Heart left ventricle (tissue), 16 donors: ENCODE measurements around the gene LBP. TPM values are rescaled to one million over a fixed set of nuclear protein-coding genes. Genes with fewer than 3 reads are reported as not detected.
A peak's percentile ranks its signal among the peaks of the same experiment; 100 is the strongest.

ENCODE experiments used
- ATAC-seq, 4 donors: fragments of 200-7000 bp; cut with Tn5 transposase; one replicate each; pipeline ENCODE4 v1.9.1; 2020 to 2022; ENCODE audit warnings: moderate library complexity in 4 of 4, mild to moderate bottlenecking in 3 of 4, moderate number of reproducible peaks in 1 of 4
- DNase-seq, 5 donors: peaks; one replicate each; pipeline ENCODE4 v3.0.0-alpha.2; 2020
- H3K27ac ChIP-seq, 12 donors: fragments of 200-600 bp; sonication (generic) in 4 of 12; one replicate each; pipeline versions ENCODE4 v1.5.0 to v1.8.0; 2016 to 2022; ENCODE audit warnings: mild to moderate bottlenecking in 2 of 12
- H3K27me3 ChIP-seq, 9 donors: fragments of 200-600 bp; sonication (generic) in 2 of 9; one replicate each; pipeline versions ENCODE4 v1.5.1 to v1.8.0; 2016 to 2022; ENCODE audit warnings: mild to moderate bottlenecking in 3 of 9
- H3K36me3 ChIP-seq, 9 donors: fragments of 200-600 bp; sonication (generic) in 2 of 9; one replicate each; pipeline versions ENCODE4 v1.5.0 to v1.8.0; 2018 to 2022; ENCODE audit warnings: mild to moderate bottlenecking in 2 of 9
- H3K4me1 ChIP-seq, 12 donors: fragments of 200-600 bp; sonication (generic) in 4 of 12; one replicate each; pipeline versions ENCODE4 v1.5.0 to v1.8.0; 2016 to 2022; ENCODE audit warnings: mild to moderate bottlenecking in 3 of 12
- H3K4me3 ChIP-seq, 12 donors: fragments of 200-600 bp; sonication (generic) in 4 of 12; one replicate each; pipeline versions ENCODE4 v1.5.0 to v1.8.0; 2017 to 2022; ENCODE audit warnings: mild to moderate bottlenecking in 9 of 12, moderate library complexity in 4 of 12
- H3K9me3 ChIP-seq, 12 donors: fragments of 200-600 bp; sonication (generic) in 4 of 12; one replicate each; pipeline versions ENCODE4 v1.5.0 to v1.8.0; 2016 to 2022; ENCODE audit warnings: mild to moderate bottlenecking in 1 of 12
- POLR2A ChIP-seq, 2 donors: fragments of 450-650 bp; IDR thresholded peaks; one replicate each; pipeline ENCODE4 v1.6.1; 2017; ENCODE audit warnings: antibody characterized with exemption in 2 of 2, mild to moderate bottlenecking in 2 of 2, moderate library complexity in 2 of 2
- WGBS, 4 donors: extraction: QIAGEN DNeasy Blood & Tissue Kit in 2 of 4; methylation state at CpG; one replicate each; pipeline versions ENCODE4 v1.1.5 to v1.1.7; 2013 to 2018; 5-methylcytosine and 5-hydroxymethylcytosine counted together
- intact Hi-C, 10 donors: fragments of 100-400 bp; cut with DNase I; formaldehyde crosslinking; loops; one replicate each; pipeline versions ENCODE4 v1.11.1 to v1.14.2; 2022
- polyA plus RNA-seq, 2 donors: library from polyadenylated mRNA; stranded (reverse); fragments of 200-250 nt; gene quantifications; one replicate each; pipeline ENCODE4 v1.2.3, GENCODE V29; 2013
- total RNA-seq, 9 donors: library from RNA; depleted of rRNA in 2 of 9; stranded (reverse); fragments of >200 nt in 2 of 9; fragmentation: NEBNext Ultra II Directional in 3 of 9; extraction: Animal tissue kit (Norgen Biotek cat#: 25700) in 3 of 9; gene quantifications; one replicate each; pipeline versions ENCODE4 v1.1.0 to v1.2.4, GENCODE V29; 2016 to 2023
- TF ChIP-seq, protein P1 (sequence below), 12 donors: fragments of 200-600 bp; sonication (generic) in 4 of 12; IDR thresholded peaks; one replicate each; pipeline versions ENCODE4 v1.5.0 to v1.8.0; 2018 to 2022; ENCODE audit warnings: antibody characterized with exemption in 12 of 12, mild to moderate bottlenecking in 5 of 12
- donor health status: ischemic (EF 13 %, LVEDD 7.1; RV severe dilation, severe dysfunction).
- donor health status: healthy with polysubstance abuse.
- donor health status: DM: no; HTN: yes; CAD: no.
- donor health status: DM: no; HTN: no; CAD: no.
- donor health status: ischemic (EF 25% LVEDD 6.9; RV normal size, moderate dysfunction).
- donor health status: ischemic (EF 25% LVEDD 5.7; RV mildly dilated, moderate dysfunction).
- donor health status: healthy.
- donor health status: DM: yes; HTN: yes; CAD: no.
- donor health status: ischemic (EF 35%, LVEDD 5.7; RV mildly dilated, moderate dysfunction).
- donor health status: nonischemic (EF 11% LVEDD 7.7; RV severe dilation, severe dysfunction).
- donor health status: DM: yes; HTN: yes; CAD: no.
- donor health status: PGD.
- donor health status: ischemic (EF 29% LVEDD 5.4; RV normal size, mild dysfunction).
- donor health status: nonischemic (EF 23%, LVEDD 6.1; RV moderate dilation, normal function).

The LBP gene
- total and polyA plus RNA-seq, 11 donors = 0.15 to 1.2 (median 0.39) TPM; not detected in 5

DNA sequence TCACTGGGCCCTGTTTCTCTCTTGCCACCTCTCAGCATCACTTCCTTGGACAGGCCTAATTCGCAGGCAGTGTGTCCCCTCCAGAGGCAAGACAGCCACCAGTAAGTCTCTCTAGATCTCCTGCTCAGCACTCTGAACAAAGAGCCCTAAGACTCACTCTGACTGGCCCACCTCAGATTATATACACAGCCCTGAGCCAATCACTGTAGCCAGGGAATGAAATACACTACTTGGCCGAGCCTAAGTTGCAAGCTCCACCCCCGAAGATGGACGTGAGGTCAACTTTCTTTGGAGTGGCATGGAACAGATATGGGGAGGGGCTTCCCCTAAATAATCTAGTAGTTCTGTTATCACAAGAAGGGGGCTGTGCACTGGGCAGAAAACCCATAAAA is 38.2 kb upstream of the LBP start:
- DNase-seq (no peak), ATAC-seq (no peak)
- H3K36me3 ChIP-seq = no peaks in the 10 kb centered on the region
- TF ChIP-seq POLR2A (IDR thresholded peaks at IDR 0.05) = no peak
- TF ChIP-seq, protein P1, sequence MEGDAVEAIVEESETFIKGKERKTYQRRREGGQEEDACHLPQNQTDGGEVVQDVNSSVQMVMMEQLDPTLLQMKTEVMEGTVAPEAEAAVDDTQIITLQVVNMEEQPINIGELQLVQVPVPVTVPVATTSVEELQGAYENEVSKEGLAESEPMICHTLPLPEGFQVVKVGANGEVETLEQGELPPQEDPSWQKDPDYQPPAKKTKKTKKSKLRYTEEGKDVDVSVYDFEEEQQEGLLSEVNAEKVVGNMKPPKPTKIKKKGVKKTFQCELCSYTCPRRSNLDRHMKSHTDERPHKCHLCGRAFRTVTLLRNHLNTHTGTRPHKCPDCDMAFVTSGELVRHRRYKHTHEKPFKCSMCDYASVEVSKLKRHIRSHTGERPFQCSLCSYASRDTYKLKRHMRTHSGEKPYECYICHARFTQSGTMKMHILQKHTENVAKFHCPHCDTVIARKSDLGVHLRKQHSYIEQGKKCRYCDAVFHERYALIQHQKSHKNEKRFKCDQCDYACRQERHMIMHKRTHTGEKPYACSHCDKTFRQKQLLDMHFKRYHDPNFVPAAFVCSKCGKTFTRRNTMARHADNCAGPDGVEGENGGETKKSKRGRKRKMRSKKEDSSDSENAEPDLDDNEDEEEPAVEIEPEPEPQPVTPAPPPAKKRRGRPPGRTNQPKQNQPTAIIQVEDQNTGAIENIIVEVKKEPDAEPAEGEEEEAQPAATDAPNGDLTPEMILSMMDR (IDR thresholded peaks at IDR 0.05) = no peak
- H3K4me1 ChIP-seq = peaks cover 0 to 32% (median 0%) of the 10 kb centered on the region in 12 donors
- H3K9me3 ChIP-seq = peaks cover 0 to 7% (median 0%) of the 10 kb centered on the region in 12 donors
- peaks cover 0 to 22% (median 0%) of the 10 kb centered on the region in 9 donors for H3K27me3 ChIP-seq
- H3K27ac ChIP-seq = no peak overlapping the region
- WGBS, 4 donors = 55 to 61% (median 58%) methylated on average over 4 of the region's 4 CpGs
- H3K4me3 ChIP-seq = no peak overlapping the region
- intact Hi-C loops = no loop called here

DNA sequence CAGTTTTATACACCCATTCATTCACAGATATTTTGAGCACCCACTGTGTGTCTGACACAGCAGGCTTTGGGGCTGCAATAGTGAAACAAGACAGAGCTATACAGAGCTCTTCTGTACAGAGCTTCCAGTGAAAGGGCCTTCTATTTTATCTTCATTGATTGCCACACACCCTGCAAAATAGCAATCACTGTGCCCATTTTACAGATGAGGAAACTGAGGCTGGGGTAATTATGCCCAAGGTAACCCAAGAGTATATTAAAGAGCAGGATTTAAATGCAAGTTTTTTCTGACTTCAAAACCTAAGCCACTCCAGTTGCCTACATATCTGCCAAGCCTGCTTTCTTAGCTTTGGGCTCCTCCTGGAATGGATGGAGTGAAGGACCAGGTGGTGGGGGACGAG is 37.8 kb upstream of the LBP start:
- H3K4me3 ChIP-seq = no peak overlapping the region
- peaks cover 0 to 18% (median 0%) of the 10 kb centered on the region in 9 donors for H3K27me3 ChIP-seq
- H3K36me3 ChIP-seq = no peaks in the 10 kb centered on the region
- H3K9me3 ChIP-seq = peaks cover 0 to 7% (median 0%) of the 10 kb centered on the region in 12 donors
- WGBS, 4 donors = 41 to 91% (median 65%) methylated on average over 1 of the region's 1 CpG
- no peak for DNase-seq
- H3K4me1 ChIP-seq = peaks cover 0 to 28% (median 0%) of the 10 kb centered on the region in 12 donors
- TF ChIP-seq, protein P1 (IDR thresholded peaks at IDR 0.05) = no peak
- no peak for TF ChIP-seq POLR2A (IDR thresholded peaks at IDR 0.05)
- intact Hi-C loops = no loop called here
- H3K27ac ChIP-seq = no peak overlapping the region
- ATAC-seq = no peak

DNA sequence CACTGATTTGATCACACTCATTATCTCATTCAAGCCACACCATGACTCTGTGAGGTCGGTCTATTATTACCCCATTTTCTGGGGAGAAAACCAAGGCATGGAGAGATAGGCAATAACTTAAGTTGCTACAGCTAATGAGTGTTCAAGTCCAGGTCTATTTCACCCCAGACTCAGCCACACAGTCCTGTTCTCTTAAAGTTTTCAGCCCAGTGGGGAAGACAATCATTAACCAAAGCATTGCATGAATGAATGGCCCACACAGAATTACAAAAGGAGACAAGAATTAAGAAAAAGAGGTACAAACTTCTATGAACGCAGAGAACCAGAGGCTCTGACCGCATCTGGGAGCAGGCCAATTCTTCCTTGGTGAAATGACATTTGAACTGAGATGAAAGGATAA is 35.2 kb upstream of the LBP start:
- WGBS, 4 donors = 88 to 92% (median 91%) methylated on average over 3 of the region's 3 CpGs
- Histone ChIP-seq H3K4me3 (no peak overlapping the region), H3K4me1 (peaks cover 0 to 13% (median 0%) of the 10 kb centered on the region in 12 donors), H3K9me3 (peaks cover 0 to 7% (median 0%) of the 10 kb centered on the region in 12 donors), H3K36me3 (no peaks in the 10 kb centered on the region), H3K27ac (no peak overlapping the region), H3K27me3 (peaks cover 0 to 6% (median 0%) of the 10 kb centered on the region in 9 donors)
- intact Hi-C loops = loop anchor here in 1 of 10 donors (10.0 kb wide), 1 partner anchor 256 kb away; no protein-coding TSS in a partner anchor
- no peak for DNase-seq
- ATAC-seq = no peak
- no peak for TF ChIP-seq POLR2A (IDR thresholded peaks at IDR 0.05)
- TF ChIP-seq, protein P1 (IDR thresholded peaks at IDR 0.05) = no peak

DNA sequence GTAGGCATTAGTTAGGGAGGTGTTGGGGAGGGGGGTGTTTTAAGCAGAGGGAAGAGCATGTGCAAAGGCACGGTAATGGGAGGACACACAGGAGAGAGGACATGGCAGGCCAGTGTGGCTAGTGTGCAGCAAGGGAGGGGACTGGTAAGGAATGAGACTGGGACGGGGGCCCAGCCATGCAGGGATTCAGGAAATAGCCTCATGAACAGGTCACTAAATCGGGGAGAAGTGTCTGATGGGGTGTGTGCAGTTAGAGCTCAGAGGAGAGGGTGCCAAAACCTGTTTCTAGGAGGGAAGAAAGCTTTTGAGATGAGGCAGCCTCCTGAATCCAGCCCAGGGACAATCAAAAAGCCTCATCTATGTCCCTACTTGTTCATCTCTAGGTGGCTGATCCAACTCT is 34.8 kb upstream of the LBP start:
- H3K4me3 ChIP-seq = no peak overlapping the region
- 45 to 58% (median 48%) methylated on average over 3 of the region's 3 CpGs for WGBS, 4 donors
- peaks cover 0 to 7% (median 0%) of the 10 kb centered on the region in 12 donors for H3K9me3 ChIP-seq
- no peak for DNase-seq
- no peak for TF ChIP-seq POLR2A (IDR thresholded peaks at IDR 0.05)
- TF ChIP-seq, protein P1 (IDR thresholded peaks at IDR 0.05) = no peak
- peak in 1 of 4 donors; percentile 20 for ATAC-seq
- no peaks in the 10 kb centered on the region for H3K36me3 ChIP-seq
- no peak overlapping the region for H3K27ac ChIP-seq
- peaks cover 0 to 6% (median 0%) of the 10 kb centered on the region in 9 donors for H3K27me3 ChIP-seq
- H3K4me1 ChIP-seq = peaks cover 0 to 13% (median 0%) of the 10 kb centered on the region in 12 donors
- intact Hi-C loops = loop anchor here in 1 of 10 donors (10.0 kb wide), 1 partner anchor 257 kb away; no protein-coding TSS in a partner anchor
